Measurements from ENCODE around the gene OR2L5.

Gene OR2L5, protein sequence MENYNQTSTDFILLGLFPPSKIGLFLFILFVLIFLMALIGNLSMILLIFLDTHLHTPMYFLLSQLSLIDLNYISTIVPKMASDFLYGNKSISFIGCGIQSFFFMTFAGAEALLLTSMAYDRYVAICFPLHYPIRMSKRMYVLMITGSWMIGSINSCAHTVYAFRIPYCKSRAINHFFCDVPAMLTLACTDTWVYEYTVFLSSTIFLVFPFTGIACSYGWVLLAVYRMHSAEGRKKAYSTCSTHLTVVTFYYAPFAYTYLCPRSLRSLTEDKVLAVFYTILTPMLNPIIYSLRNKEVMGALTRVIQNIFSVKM

DNA sequence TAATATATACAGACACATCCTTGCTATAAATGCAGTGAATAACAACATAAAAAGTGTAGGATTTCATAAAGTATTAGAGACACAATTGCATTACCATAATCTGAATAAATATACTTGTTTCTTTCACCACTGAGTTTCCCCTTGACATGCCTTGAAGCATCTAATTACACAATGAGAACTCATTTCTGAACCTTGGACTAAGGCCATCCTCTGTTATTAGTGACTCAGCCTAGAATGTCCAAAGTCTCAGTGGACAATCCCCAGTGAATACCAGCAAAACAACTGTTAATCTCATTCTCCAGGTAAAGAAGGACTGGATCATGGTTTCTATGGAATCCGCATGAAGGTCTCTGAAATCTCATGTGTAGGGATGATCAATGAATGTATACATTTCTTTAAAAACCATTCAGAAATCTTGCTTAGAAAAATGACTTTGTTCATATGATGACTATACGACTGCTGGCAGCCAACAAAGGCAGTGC lies at the start of gene OR2L5:
Gene OR2L5, plus strand, starts transcription at position 432 of the 482 bp plus-strand sequence. CDS start 8,288 bp downstream, outside the sequence.
- no peak for DNase-seq

DNA sequence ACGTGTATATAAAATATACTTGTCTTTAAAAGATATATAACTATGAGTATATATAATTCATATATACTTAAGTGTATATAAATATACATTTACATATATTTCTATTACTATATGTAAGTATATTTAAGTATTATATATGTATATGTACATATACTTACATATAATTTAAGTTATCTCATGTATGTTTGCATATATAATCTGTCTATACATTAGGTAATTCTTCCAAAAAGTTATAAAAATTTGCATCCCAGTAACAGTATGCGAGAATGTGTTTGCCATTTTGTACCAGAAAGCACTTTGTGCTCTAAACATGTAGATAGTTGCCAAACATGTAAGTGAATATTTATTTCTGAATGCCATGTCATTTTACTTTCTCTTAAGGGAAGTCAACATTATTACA lies 48.5 kb upstream of the OR2L5 start, which contains the start of gene OR2AK2:
Gene OR2AK2, plus strand, starts transcription at position 301 of the 400 bp plus-strand sequence. CDS start 144 bp downstream, outside the sequence.
- no peak for DNase-seq

DNA sequence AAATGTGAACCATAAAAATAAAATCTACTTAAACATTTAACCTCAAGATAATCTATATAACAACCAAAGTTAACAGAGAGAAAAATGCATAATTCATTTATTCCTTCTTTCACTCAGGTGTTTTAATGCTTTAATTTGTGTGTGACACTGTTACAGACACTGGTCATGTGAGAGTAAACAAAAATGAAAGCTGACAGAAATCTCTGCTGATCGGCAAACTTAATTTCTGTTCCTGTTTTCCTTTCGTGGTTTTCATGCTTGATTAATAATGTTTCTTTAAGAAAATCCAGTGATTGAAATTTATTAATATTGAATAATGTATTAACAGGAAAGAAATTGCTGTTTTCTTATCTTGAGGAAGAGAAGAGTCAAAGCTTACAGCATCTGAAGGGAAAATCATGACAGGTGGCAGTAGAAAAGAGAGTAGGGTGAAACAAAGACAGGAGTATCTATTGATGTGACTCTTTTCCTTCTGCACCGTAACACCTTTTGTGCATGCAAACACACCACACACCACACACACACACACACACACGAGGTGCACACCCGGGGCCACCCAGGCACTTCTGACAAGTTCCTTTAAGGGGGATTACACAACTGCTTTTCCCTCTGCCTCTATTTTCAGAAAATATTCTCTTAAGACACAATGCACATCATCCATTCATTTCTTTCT lies 46.8 kb upstream of the OR2L5 start:
- DNase-seq, result no peak

DNA sequence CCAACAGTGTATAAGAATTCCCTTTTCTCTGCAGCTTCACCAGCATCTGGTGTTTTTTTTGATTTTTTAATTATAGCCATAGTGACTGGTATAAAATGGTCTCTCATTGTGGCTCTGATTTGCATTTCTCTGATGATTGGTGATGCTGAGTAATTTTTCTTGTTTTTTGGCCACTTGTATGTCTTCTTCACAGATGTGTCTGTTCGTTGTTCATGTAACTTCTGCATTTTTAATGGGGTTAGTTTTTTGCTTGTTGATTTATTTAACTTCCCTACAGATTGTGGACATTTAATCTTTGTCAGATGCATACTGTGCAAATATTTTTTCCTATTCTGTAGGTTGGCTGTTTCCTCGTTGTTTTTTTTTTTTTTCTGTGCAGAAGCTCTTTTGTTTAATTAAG lies 20.5 kb upstream of the OR2L5 start:
- no peak for DNase-seq

DNA sequence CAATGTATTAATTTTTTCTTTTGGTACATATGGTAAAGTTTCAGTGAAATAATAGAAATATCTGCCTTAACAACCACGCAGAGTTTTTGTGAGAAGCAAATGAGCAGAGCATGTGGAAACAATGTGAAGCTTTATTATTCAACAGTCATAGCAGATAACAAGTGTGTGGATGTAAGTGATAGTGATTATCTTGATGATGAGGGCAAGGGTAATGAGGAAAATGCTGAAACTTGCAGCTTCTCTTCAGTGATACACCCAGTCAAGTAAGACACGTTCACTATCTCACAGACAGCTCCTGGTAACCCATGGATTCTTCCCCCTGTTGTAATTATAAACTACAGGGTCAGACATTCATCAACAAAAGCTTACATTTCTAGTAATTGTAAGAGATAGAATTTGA lies 14.6 kb upstream of the OR2L5 start:
- no peak for DNase-seq

DNA sequence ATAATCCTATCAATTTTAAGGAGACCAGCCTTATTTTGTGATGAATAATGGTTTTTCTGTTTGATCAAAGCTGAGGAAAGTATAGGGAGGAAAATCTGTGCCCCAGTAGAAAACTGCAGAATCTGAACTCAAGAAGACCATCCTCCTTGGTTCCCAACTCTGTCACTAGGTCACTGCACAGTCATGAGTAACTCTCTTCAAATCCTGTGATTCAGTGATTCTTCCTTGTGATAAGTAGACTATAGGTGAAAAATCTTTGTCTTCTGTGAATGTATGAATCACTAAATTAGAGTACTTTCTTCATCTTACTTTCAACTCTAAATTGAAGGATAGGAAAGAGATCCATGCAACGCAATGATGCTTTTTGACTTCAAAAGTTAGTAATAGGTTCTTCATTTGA lies 13.3 kb upstream of the OR2L5 start:
- no peak for DNase-seq

DNA sequence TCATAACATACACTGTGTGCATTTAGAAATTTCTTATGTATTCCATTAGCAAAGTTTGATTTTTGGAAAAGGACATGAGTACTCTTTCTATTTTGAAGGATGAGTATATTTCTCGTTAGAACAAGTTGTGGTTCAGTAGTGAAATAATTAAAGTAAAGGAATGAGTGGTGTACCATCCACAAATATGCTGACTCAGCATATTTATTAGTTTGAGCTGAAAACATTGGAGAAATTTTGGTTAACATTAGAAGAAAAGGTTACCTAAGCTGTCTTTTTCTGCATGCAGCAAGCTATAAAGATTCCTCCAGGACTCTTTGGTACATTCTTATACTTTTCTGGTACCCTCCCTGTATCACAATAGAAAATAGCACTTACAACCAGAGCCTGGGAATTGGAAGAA lies 5.7 kb upstream of the OR2L5 start:
- DNase-seq, result no peak

DNA sequence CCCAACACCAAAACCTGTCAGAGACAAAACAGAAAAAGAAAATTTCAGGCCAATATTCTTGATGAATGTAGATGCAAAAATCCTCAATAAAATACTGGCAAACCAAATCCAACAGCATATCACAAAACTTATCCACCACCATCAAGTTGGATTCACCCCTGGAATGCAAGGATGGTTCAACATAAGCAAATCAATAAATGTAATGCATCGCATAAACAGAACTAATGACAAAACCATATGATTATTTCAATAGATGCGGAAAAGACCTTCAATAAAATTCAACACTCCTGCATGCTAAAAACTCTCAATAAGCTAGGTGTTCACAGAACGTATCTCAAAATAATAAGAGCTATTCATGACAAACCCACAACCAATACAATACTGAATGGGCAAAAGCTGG lies 3.8 kb upstream of the OR2L5 start:
- no peak for DNase-seq

DNA sequence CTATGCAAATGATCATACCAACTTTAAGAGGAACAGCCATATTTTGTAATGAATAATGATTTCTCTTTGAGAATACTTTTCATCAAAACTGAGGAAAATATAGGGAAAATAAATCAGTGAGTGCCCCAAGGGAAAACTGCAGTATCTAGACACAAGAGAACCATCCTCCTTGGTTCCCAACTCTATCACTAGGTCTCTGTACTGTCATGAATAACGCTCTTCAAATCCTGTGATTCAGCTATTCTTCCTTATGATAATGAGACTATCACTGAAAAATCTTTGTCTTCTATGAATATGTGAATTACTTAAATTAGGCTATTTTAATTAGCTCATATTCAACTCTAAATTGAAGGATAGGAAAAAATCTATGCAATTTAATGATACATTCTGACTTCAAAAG lies 2.3 kb downstream of the OR2L5 start:
- DNase-seq, result no peak

DNA sequence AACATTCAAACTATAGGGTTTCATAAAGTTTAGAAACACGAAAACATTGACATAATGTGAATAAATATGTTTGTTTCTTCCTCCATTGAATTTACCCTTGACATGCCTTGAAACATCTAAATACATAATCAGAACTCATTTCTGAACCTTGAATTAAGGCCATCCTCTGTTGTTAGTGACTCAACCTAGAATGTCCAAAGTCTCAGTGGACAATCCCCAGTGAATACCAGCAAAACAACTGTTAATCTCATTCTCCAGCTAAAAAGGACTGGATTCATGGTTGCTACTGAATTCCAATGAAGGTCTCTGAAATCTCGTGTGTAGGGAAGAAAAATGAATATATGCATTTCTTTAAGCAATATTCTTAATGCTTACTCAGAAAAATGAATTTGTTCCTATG lies 16.3 kb downstream of the OR2L5 start, which contains the start of gene OR2L2:
Gene OR2L2, plus strand, starts transcription at position 301 of the 400 bp plus-strand sequence. CDS start 8,198 bp downstream, outside the sequence.
- no peak for DNase-seq

DNA sequence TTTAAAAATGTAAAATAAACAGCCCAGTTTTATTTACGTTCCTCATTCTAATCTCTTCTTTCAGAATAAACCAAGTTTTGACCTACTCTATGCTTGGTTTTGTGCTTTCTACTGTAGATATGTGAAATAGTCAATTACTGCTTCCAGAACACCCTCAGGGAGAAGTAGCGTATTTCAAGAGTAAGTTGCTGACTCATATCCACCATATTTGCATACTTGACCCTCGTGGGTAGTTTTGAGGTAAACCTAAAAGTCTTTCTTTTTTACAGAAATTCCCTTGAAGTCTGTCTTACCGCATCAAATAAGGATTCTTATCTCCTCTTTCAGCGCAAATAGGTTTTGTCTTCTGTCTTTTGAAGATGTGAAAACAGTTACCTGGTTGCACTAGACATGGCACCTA lies 31.7 kb downstream of the OR2L5 start:
- no peak for DNase-seq

DNA sequence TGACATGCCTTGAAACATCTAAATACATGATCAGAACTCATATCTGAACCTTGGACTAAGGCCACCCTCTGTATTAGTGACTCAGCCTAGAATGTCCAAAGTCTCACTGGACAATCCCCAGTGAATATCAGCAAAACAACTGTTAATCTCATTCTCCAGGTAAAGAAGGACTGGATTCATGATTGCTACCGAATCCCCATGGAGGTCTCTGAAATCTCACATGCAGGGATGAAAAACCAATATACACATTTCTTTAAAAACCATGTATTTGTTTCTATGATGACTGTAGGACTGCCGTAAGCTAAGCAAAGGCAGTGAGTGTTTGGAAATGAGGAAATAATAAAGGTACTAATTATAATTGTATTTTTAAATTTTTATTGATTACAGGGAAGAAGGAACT lies 33.1 kb downstream of the OR2L5 start, which contains the start of gene OR2L3:
Gene OR2L3, plus strand, starts transcription at position 301 of the 400 bp plus-strand sequence. CDS start 13,846 bp downstream, outside the sequence.
- no peak for DNase-seq

DNA sequence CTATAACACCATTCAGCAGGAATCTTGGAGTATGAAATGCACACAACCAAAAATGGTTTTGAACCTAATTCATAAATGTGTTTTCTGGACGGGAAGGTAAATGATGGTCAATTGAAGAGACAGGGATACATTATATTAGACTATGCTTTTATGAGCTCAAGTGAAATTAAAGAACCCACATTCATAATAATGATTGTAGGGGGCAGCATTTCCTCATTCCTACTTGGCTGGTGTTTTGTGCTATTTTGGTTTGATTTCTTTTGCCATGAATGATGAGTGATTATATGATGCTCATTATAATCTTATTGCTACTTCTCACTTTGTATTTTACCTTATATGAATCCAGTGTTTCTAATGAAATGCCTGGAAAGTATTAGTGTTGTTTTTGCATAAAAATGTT lies 33.5 kb downstream of the OR2L5 start:
- DNase-seq, result no peak

DNA sequence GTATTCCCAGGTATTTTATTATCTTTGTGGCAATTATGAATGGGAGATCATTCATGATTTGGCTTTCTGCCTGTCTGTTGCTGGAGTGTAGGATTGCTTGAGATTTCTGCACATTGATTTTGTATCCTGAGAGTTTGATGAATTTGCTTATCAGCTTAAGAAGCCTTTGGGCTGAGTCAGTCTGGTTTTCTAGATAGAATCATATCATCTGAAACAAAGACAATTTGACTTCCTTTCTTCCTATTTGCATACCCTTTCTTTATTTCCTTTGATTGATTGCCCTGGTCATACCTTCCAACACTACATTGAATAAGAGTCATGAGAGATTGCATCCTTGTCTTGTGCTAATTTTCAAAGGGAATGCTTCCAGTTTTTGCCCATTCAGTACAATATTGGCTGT lies 41.2 kb downstream of the OR2L5 start:
- no peak for DNase-seq

DNA sequence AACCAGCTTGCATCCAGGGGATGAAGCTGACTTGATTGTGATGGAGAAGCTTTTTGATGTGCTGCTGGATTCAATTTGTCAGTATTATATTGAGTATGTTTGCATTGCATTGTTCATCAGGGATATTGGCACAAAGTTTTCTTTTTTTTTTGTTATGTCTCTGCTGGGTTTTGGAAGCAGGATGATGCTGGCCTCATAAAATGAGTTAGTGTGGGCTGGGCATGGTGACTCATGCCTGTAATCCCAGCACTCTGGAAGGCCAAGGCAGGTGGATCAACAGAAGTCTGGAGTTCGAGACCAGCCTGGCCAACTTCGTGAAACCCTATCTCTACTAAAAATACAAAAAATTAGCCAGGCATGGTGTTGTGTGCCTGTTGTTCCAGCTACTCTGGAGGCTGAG lies 41.8 kb downstream of the OR2L5 start:
- DNase-seq, result no peak

DNA sequence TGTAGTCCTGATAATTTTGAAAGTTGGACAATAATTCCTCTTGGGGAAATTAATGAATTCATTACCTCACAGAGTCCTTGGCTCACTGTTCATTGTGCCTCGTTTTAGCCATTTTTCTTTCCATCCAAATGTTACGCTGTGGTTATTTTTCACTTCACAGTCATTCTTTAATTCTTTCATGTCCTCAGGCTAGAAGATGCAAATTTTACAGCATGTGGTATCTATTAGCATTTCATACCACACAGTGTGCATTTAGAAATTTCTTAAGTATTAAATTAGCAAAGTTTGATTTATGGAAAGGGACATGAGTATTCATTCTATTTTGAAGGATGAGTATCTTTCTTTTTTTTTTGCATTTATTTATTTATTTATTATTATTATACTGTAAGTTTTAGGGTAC lies 51.6 kb downstream of the OR2L5 start:
- DNase-seq, result no peak

DNA sequence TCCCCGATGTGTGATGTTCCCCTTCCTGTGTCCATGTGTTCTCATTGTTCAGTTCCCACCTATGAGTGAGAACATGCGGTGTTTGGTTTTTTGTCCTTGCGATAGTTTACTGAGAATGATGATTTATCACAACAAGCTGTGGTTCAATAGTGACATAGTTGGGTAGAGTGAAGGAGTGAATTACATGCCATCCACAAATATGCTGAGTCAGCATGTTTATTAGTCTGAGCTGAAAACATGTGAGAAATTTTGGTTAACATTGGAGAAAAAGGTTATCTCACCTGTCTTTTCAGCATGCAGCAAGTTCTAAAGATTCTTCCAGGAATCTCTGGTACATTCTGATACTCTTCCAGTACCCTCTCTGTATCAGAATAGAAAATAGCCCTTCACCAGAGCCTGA lies 52.1 kb downstream of the OR2L5 start:
- no peak for DNase-seq
